ENCODE results near the gene GPATCH1.
"Not testable (repeated sequence)": the region's sequence is repeated elsewhere in the genome, so short reads cannot be mapped to it uniquely, and the experiment has no call there.

The GPATCH1 gene

GRCh38 chr19:33102893-33103292 lies 21.9 kb downstream of the GPATCH1 start:
- DNase-seq, result no peak
- intact Hi-C loops (cut with DNase I), result no loop called here

GRCh38 chr19:33108161-33108560 lies 27.2 kb downstream of the GPATCH1 start:
- peak in 22 of 42 donors; percentile 9 to 62 (median 32) for DNase-seq
- intact Hi-C loops (cut with DNase I), result no loop called here

GRCh38 chr19:33110137-33110910 lies 29.3 kb downstream of the GPATCH1 start:
- DNase-seq, result no peak
- intact Hi-C loops (cut with DNase I), result no loop called here

GRCh38 chr19:33111587-33111986 lies 30.6 kb downstream of the GPATCH1 start:
- intact Hi-C loops (cut with DNase I), result no loop called here

GRCh38 chr19:33114312-33114711 lies 33.3 kb downstream of the GPATCH1 start:
- intact Hi-C loops (cut with DNase I), result no loop called here
- DNase-seq, result no peak

More at GRCh38 chr19:33111587-33111986, 30.6 kb downstream of the GPATCH1 start:
- no peak for DNase-seq

GRCh38 chr19:33117501-33117900 lies 36.5 kb downstream of the GPATCH1 start:
- intact Hi-C loops (cut with DNase I), result no loop called here
- no peak for DNase-seq

- intact Hi-C loops (cut with DNase I), result no loop called here
- no peak for DNase-seq
Observed at GRCh38 chr19:33118643-33119042, 37.7 kb downstream of the GPATCH1 start.

- intact Hi-C loops (cut with DNase I), result no loop called here
- DNase-seq, result no peak
Observed at GRCh38 chr19:33124207-33125098, 43.5 kb downstream of the GPATCH1 start.

GRCh38 chr19:33125929-33126388 lies 45.0 kb downstream of the GPATCH1 start:
- intact Hi-C loops (cut with DNase I), result no loop called here
- DNase-seq, result peak in 41 of 42 donors; percentile 26 to 82 (median 56)

- intact Hi-C loops (cut with DNase I); DNase-seq: not testable (repeated sequence)
Observed at GRCh38 chr19:33126712-33127111, 45.7 kb downstream of the GPATCH1 start.

- no peak for DNase-seq
- intact Hi-C loops (cut with DNase I), result no loop called here
Observed at GRCh38 chr19:33129901-33130300, 48.9 kb downstream of the GPATCH1 start.

- intact Hi-C loops (cut with DNase I), result no loop called here
- no peak for DNase-seq
Observed at GRCh38 chr19:33130433-33130832, 49.5 kb downstream of the GPATCH1 start.

GRCh38 chr19:33132021-33132420 lies 51.0 kb downstream of the GPATCH1 start, which contains the start of gene WDR88:
Gene WDR88, plus strand, starts transcription at chr19:33132114. Its CDS starts 56 bp downstream, at chr19:33132170.
- intact Hi-C loops (cut with DNase I), result no loop called here
- no peak for DNase-seq

GRCh38 chr19:33132425-33132824 lies 51.4 kb downstream of the GPATCH1 start:
- DNase-seq, result no peak
- intact Hi-C loops (cut with DNase I), result no loop called here

- DNase-seq, result no peak
- intact Hi-C loops (cut with DNase I), result no loop called here
Observed at GRCh38 chr19:33133438-33134031, 52.6 kb downstream of the GPATCH1 start.

- DNase-seq, result peak in 1 of 42 donors; percentile 21
- intact Hi-C loops (cut with DNase I), result no loop called here
Observed at GRCh38 chr19:33134571-33135041, 53.6 kb downstream of the GPATCH1 start.

GRCh38 chr19:33139165-33139564 lies 58.2 kb downstream of the GPATCH1 start:
- no peak for DNase-seq
- intact Hi-C loops (cut with DNase I), result no loop called here

- DNase-seq, result peak; percentile 27 to 86 (median 68)
- intact Hi-C loops (cut with DNase I), result no loop called here
Observed at GRCh38 chr19:33143897-33144405, 63.0 kb downstream of the GPATCH1 start.

GRCh38 chr19:33146209-33146608 lies 65.2 kb downstream of the GPATCH1 start:
- no peak for DNase-seq
- intact Hi-C loops (cut with DNase I), result no loop called here
